Smooth muscle cell of trachea (primary cell): ENCODE data around the gene SCN4B. TPM values are rescaled to one million over a fixed set of nuclear protein-coding genes. Genes with fewer than 3 reads are reported as not detected.

Source experiments
- total RNA-seq: library from RNA; depleted of rRNA; stranded (reverse); fragments of >200 nt; gene quantifications from 2 replicates; pipeline ENCODE4 v1.2.1, GENCODE V29; 2014

Gene SCN4B
- 0.44 and 0.83 TPM in 2 replicates for total RNA-seq

GRCh38 chr11:118152552-118153471 is at the start of gene SCN4B:
SCN4B (minus strand) TSS chr11:118152823; CDS start chr11:118152673, 150 bp downstream.

GRCh38 chr11:118175993-118176777 is 23.6 kb upstream of the SCN4B start, which contains the start of gene SCN2B:
SCN2B (minus strand) TSS chr11:118176639; CDS start chr11:118176431, 208 bp downstream.

GRCh38 chr11:118086913-118087768 is 65.5 kb downstream of the SCN4B start, which contains the start of gene SMIM35:
SMIM35 (minus strand) TSS chr11:118086963; CDS start chr11:118086757, 206 bp downstream.

Other genes with a start within 250 kb of the SCN4B start
- not detected in 2 replicates for gene TMPRSS13, start 223.4 kb downstream of the SCN4B start, total RNA-seq
- gene IL10RA, start 166.4 kb downstream of the SCN4B start, total RNA-seq, result 1.8 TPM in 1 of 2 replicates, not detected in the other
- gene TMPRSS4, start 75.7 kb downstream of the SCN4B start, total RNA-seq, result not detected in 2 replicates
- not detected in 2 replicates for gene SMIM35, start 65.9 kb downstream of the SCN4B start, total RNA-seq
- under 0.01 and 0.99 TPM in 2 replicates for gene SCN2B, start 23.8 kb upstream of the SCN4B start, total RNA-seq
- not detected in 2 replicates for gene JAML, start 72.2 kb upstream of the SCN4B start, total RNA-seq
- 0.17 and 0.29 TPM in 2 replicates for gene MPZL3, start 99.5 kb upstream of the SCN4B start, total RNA-seq
- gene MPZL2, start 111.5 kb upstream of the SCN4B start, total RNA-seq, result 0.73 TPM in 1 of 2 replicates, not detected in the other
- not detected in 2 replicates for gene CD3E, start 151.9 kb upstream of the SCN4B start, total RNA-seq
- gene CD3D, start 189.9 kb upstream of the SCN4B start, total RNA-seq, result not detected in 2 replicates
- not detected in 2 replicates for gene CD3G, start 191.5 kb upstream of the SCN4B start, total RNA-seq
- gene UBE4A, start 206.8 kb upstream of the SCN4B start, total RNA-seq, result 47.6 and 48.0 TPM in 2 replicates
- 21.0 and 34.8 TPM in 2 replicates for gene ATP5MG, start 248.8 kb upstream of the SCN4B start, total RNA-seq